OCI-LY7 (cell line): ENCODE measurements around the gene DLAT. TPM values are rescaled to one million over a fixed set of nuclear protein-coding genes. Genes with fewer than 3 reads are reported as not detected.

Experiments used
- BruUV-seq: library from RNA; stranded (reverse); fragments of 400-500 nt; replicated peaks from 2 replicates; lab custom pipeline; 2021; lab: Mats Ljungman, UMichigan
- CTCF ChIA-PET: fragments of 300-600 bp; sonication (Branson Sonifier 250); formaldehyde crosslinking; loops from one replicate; lab custom pipeline; 2022; ENCODE audit warnings: antibody characterized with exemption; ENCODE audit not compliant: unreplicated experiment; lab: Charles Lee
- POLR2A ChIA-PET: fragments of 300-600 bp; sonication (Branson Sonifier 250); formaldehyde crosslinking; loops from one replicate; lab custom pipeline; 2022; ENCODE audit warnings: antibody characterized with exemption; lab: Charles Lee
- DNase-seq: peaks from one replicate; pipeline ENCODE4 v3.0.0-alpha.2; 2015; ENCODE audit warnings: low spot score
- H2AFZ ChIP-seq: fragments of 200-600 bp; sonication (generic), shearing (Covaris generic); 2 replicates; pipeline ENCODE4 v1.6.1; 2014; ENCODE audit warnings: mild to moderate bottlenecking, antibody characterized with exemption, low read length, moderate library complexity
- H3K27ac ChIP-seq: fragments of 200-600 bp; sonication (generic); 2 replicates; pipeline ENCODE4 v1.5.1; 2014; ENCODE audit warnings: mixed run types, low read depth, mild to moderate bottlenecking, moderate library complexity, low read length, inconsistent platforms; ENCODE audit not compliant: poor library complexity, severe bottlenecking
- H3K36me3 ChIP-seq: fragments of 200-600 bp; sonication (generic); 2 replicates; pipeline ENCODE4 v1.6.1; 2014; ENCODE audit warnings: mild to moderate bottlenecking, antibody characterized with exemption, low read length, moderate library complexity, mixed read lengths; ENCODE audit not compliant: insufficient read depth
- H3K4me1 ChIP-seq: fragments of 200-600 bp; sonication (generic); 2 replicates; pipeline ENCODE4 v1.5.1; 2014; ENCODE audit warnings: mild to moderate bottlenecking, low read length; ENCODE audit not compliant: insufficient read depth, poor library complexity, severe bottlenecking
- H3K4me2 ChIP-seq: fragments of 200-600 bp; sonication (generic); 2 replicates; pipeline ENCODE4 v1.6.1; 2014; ENCODE audit warnings: mild to moderate bottlenecking, low read length
- H3K4me3 ChIP-seq: fragments of 200-600 bp; sonication (generic); 2 replicates; pipeline ENCODE4 v1.5.1; 2014; ENCODE audit warnings: mild to moderate bottlenecking, low read depth, low read length; ENCODE audit not compliant: poor library complexity, severe bottlenecking
- H3K79me2 ChIP-seq: fragments of 200-600 bp; sonication (generic); 2 replicates; pipeline ENCODE4 v1.6.1; 2016; ENCODE audit warnings: low read depth, mild to moderate bottlenecking, low read length, moderate library complexity, mixed read lengths; ENCODE audit not compliant: insufficient read depth
- H3K9me2 ChIP-seq: fragments of 200-600 bp; sonication (generic); 2 replicates; pipeline ENCODE4 v1.6.1; 2016; ENCODE audit warnings: mild to moderate bottlenecking, low read length, mixed read lengths; ENCODE audit not compliant: insufficient read depth
- H3K9me3 ChIP-seq: fragments of 200-600 bp; sonication (generic); 2 replicates; pipeline ENCODE4 v1.6.1; 2014; ENCODE audit warnings: mild to moderate bottlenecking, mixed run types, low read length, mixed read lengths
- H4K20me1 ChIP-seq: fragments of 200-600 bp; sonication (generic); 2 replicates; pipeline ENCODE4 v1.6.1; 2014; ENCODE audit warnings: mild to moderate bottlenecking, antibody characterized with exemption, low read length, moderate library complexity, mixed read lengths; ENCODE audit not compliant: insufficient read depth
- CTCF ChIP-seq: fragments of 200-600 bp; sonication (generic); conservative IDR thresholded peaks from 2 replicates; pipeline ENCODE4 v1.5.1; 2014; ENCODE audit warnings: mild to moderate bottlenecking, antibody characterized with exemption, low read length, moderate library complexity, mixed read lengths
- EZH2phosphoT487 ChIP-seq: fragments of 200-600 bp; sonication (generic); IDR thresholded peaks from 2 replicates; pipeline ENCODE4 v1.6.1; 2018; ENCODE audit warnings: low read depth, borderline replicate concordance, mild to moderate bottlenecking, mixed run types, antibody characterized with exemption, low read length, moderate library complexity, mixed read lengths
- intact Hi-C: fragments of 100-400 bp; cut with micrococcal nuclease; formaldehyde crosslinking; loops from one replicate; pipeline ENCODE4 v1.10.0; 2022; ENCODE audit not compliant: unreplicated experiment
- small RNA-seq: library from RNA; depleted of rRNA; stranded (forward); fragments of <200 nt; gene quantifications from one replicate; pipeline ENCODE3, GENCODE V24; 2014
- total RNA-seq, 2 experiments: library from RNA; depleted of rRNA in 1 of 2; stranded (reverse); fragments of >200 nt in 1 of 2; shearing (Covaris generic) in 1 of 2; gene quantifications; 2 replicates each; pipeline ENCODE4 v1.2.3, GENCODE V29; 2014 to 2022

DLAT gene
- total RNA-seq, 2 experiments from 2014 or later = 42.0 to 54.1 TPM

- H3K9me3 ChIP-seq = 0 out of 2 replicates have a peak, but pooled peaks cover 7% of the 10 kb centered on the region
- POLR2A ChIA-PET = interaction anchor here (0.6 kb wide), 1 partner anchor 64 kb away, joined by 4 read pairs; no protein-coding TSS in a partner anchor
- no peak overlapping the region for H3K4me3 ChIP-seq
- H3K9me2 ChIP-seq = no peaks in the 10 kb centered on the region
- no peaks in the 10 kb centered on the region for H4K20me1 ChIP-seq
- H3K4me2 ChIP-seq = no peak overlapping the region
- no peaks in the 10 kb centered on the region for H3K79me2 ChIP-seq
- H3K27ac ChIP-seq = no peak overlapping the region
- no peaks in the 10 kb centered on the region for H3K36me3 ChIP-seq
- DNase-seq = no peak
- BruUV-seq = no TSS peak
- intact Hi-C loops = no loop called here
- no peaks in the 10 kb centered on the region for H3K4me1 ChIP-seq
- no peak overlapping the region for H2AFZ ChIP-seq
- no peak for TF ChIP-seq CTCF
- TF ChIP-seq EZH2phosphoT487 = no peak
- CTCF ChIA-PET = no interaction called here
These were observed 80.9 kb downstream of the DLAT start for GRCh38 chr11:112106070-112106469.

Small RNA genes lying within 50 kb of the gene (small RNA-seq; reads per million reads assigned to genes)
- not detected for gene AP000907.3
- not detected for gene RNU6-893P

Other genes with a start within 250 kb of the DLAT start
- 13.8 and 16.8 TPM in 2 replicates for gene ALG9, start 153.8 kb upstream of the DLAT start, total RNA-seq (2014; rRNA removed; shearing (Covaris generic))
- gene ALG9, start 153.8 kb upstream of the DLAT start, total RNA-seq (2022) = 21.6 and 23.0 TPM in 2 replicates
- gene FDXACB1, start 146.2 kb upstream of the DLAT start, total RNA-seq (2014; rRNA removed; shearing (Covaris generic)) = 4.2 and 6.2 TPM in 2 replicates
- gene FDXACB1, start 146.2 kb upstream of the DLAT start, total RNA-seq (2022) = 5.3 and 5.8 TPM in 2 replicates
- gene CFAP68, start 145.9 kb upstream of the DLAT start, total RNA-seq (2014; rRNA removed; shearing (Covaris generic)) = 14.8 and 17.3 TPM in 2 replicates
- 18.8 and 22.4 TPM in 2 replicates for gene CFAP68, start 145.9 kb upstream of the DLAT start, total RNA-seq (2022)
- not detected in 2 replicates for gene CRYAB, start 113.6 kb upstream of the DLAT start, total RNA-seq (2014; rRNA removed; shearing (Covaris generic))
- gene CRYAB, start 113.6 kb upstream of the DLAT start, total RNA-seq (2022) = not detected in 2 replicates
- not detected in 2 replicates for gene HSPB2, start 112.7 kb upstream of the DLAT start, total RNA-seq (2014; rRNA removed; shearing (Covaris generic))
- gene HSPB2, start 112.7 kb upstream of the DLAT start, total RNA-seq (2022) = not detected in 2 replicates
- not detected in 2 replicates for gene C11orf52, start 106.5 kb upstream of the DLAT start, total RNA-seq (2014; rRNA removed; shearing (Covaris generic))
- gene C11orf52, start 106.5 kb upstream of the DLAT start, total RNA-seq (2022) = not detected in 2 replicates
- gene DIXDC1, start 88.1 kb upstream of the DLAT start, total RNA-seq (2014; rRNA removed; shearing (Covaris generic)) = 5.5 and 6.9 TPM in 2 replicates
- gene DIXDC1, start 88.1 kb upstream of the DLAT start, total RNA-seq (2022) = 5.5 and 7.3 TPM in 2 replicates
- 0.95 and 1.3 TPM in 2 replicates for gene PIH1D2, start 48.6 kb downstream of the DLAT start, total RNA-seq (2014; rRNA removed; shearing (Covaris generic))
- 0.61 and 2.6 TPM in 2 replicates for gene PIH1D2, start 48.6 kb downstream of the DLAT start, total RNA-seq (2022)
- 21.3 and 39.6 TPM in 2 replicates for gene NKAPD1, start 48.9 kb downstream of the DLAT start, total RNA-seq (2014; rRNA removed; shearing (Covaris generic))
- 30.7 and 31.1 TPM in 2 replicates for gene NKAPD1, start 48.9 kb downstream of the DLAT start, total RNA-seq (2022)
- gene TIMM8B, start 61.3 kb downstream of the DLAT start, total RNA-seq (2014; rRNA removed; shearing (Covaris generic)) = 71.3 and 94.3 TPM in 2 replicates
- gene TIMM8B, start 61.3 kb downstream of the DLAT start, total RNA-seq (2022) = 41.3 and 58.2 TPM in 2 replicates
- gene SDHD, start 61.5 kb downstream of the DLAT start, total RNA-seq (2014; rRNA removed; shearing (Covaris generic)) = 43.5 and 58.8 TPM in 2 replicates
- gene SDHD, start 61.5 kb downstream of the DLAT start, total RNA-seq (2022) = 77.1 and 85.6 TPM in 2 replicates
- not detected in 2 replicates for gene IL18, start 138.7 kb downstream of the DLAT start, total RNA-seq (2014; rRNA removed; shearing (Covaris generic))
- gene IL18, start 138.7 kb downstream of the DLAT start, total RNA-seq (2022) = not detected in 2 replicates
- gene TEX12, start 142.0 kb downstream of the DLAT start, total RNA-seq (2014; rRNA removed; shearing (Covaris generic)) = 0.44 and 0.72 TPM in 2 replicates
- 0.50 and 0.59 TPM in 2 replicates for gene TEX12, start 142.0 kb downstream of the DLAT start, total RNA-seq (2022)
- gene BCO2, start 150.1 kb downstream of the DLAT start, total RNA-seq (2014; rRNA removed; shearing (Covaris generic)) = 0.60 and 1.4 TPM in 2 replicates
- gene BCO2, start 150.1 kb downstream of the DLAT start, total RNA-seq (2022) = 0.90 and 1.2 TPM in 2 replicates
- 22.6 and 28.7 TPM in 2 replicates for gene PTS, start 201.0 kb downstream of the DLAT start, total RNA-seq (2014; rRNA removed; shearing (Covaris generic))
- 37.8 and 40.4 TPM in 2 replicates for gene PTS, start 201.0 kb downstream of the DLAT start, total RNA-seq (2022)
- gene PLET1, start 235.5 kb downstream of the DLAT start, total RNA-seq (2014; rRNA removed; shearing (Covaris generic)) = not detected in 2 replicates
- not detected in 2 replicates for gene PLET1, start 235.5 kb downstream of the DLAT start, total RNA-seq (2022)